NCI-H146 treated with DMSO at 0.1 percent for 48 hours (cell line): ENCODE measurements around the gene FSTL4.

Source experiments
- DNase-seq: peaks from one replicate; lab custom pipeline; 2025; ENCODE audit not compliant: unreplicated experiment; lab: John Stamatoyannopoulos, UW

Gene FSTL4

GRCh38 chr5:133328800-133329199 is 283.5 kb downstream of the FSTL4 start:
- DNase-seq: no peak

GRCh38 chr5:133327946-133328401 is 284.4 kb downstream of the FSTL4 start:
- peak; percentile 17 for DNase-seq

DNA sequence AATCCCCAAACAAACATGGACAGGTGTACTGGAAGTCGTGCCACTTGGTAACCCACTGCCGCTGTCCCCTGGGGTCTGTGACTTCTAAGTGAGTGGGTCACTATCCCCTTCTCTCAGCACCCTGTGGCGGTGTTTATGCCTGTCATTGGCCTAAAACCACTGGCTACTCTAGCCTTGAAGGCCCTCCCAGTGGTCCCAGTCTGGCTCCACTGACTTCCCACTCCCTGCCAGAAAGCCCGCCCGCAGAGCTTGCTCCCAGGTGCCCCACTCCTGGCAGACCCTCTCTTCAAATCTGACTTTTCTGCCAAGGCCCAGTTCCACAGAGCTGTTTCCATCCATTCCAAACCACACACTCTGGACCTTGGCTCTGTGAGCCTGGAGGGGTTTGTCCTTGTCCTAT is 286.0 kb downstream of the FSTL4 start:
- no peak for DNase-seq

- no peak for DNase-seq
Observed at GRCh38 chr5:133325864-133326263, 286.5 kb downstream of the FSTL4 start.

DNA sequence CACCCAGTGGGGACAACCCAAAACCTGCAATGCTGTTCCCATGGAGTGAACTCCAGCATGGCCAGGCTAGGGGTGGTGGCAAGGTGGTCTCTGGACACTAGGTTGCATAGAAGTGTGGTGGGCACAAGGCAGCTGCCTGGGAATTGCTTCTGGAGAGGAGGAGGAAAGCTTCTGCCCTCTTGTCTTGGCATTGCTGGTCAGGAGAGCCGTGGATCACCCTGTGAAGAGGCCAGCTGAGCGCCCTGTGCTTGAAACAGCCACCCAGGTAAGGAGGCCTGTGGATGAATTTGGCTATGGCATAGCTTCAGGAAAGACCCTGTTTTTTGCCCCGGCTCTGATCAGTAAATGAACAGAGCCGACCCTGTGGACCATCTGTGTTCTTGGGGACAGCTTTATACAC is 287.4 kb downstream of the FSTL4 start:
- no peak for DNase-seq

DNA sequence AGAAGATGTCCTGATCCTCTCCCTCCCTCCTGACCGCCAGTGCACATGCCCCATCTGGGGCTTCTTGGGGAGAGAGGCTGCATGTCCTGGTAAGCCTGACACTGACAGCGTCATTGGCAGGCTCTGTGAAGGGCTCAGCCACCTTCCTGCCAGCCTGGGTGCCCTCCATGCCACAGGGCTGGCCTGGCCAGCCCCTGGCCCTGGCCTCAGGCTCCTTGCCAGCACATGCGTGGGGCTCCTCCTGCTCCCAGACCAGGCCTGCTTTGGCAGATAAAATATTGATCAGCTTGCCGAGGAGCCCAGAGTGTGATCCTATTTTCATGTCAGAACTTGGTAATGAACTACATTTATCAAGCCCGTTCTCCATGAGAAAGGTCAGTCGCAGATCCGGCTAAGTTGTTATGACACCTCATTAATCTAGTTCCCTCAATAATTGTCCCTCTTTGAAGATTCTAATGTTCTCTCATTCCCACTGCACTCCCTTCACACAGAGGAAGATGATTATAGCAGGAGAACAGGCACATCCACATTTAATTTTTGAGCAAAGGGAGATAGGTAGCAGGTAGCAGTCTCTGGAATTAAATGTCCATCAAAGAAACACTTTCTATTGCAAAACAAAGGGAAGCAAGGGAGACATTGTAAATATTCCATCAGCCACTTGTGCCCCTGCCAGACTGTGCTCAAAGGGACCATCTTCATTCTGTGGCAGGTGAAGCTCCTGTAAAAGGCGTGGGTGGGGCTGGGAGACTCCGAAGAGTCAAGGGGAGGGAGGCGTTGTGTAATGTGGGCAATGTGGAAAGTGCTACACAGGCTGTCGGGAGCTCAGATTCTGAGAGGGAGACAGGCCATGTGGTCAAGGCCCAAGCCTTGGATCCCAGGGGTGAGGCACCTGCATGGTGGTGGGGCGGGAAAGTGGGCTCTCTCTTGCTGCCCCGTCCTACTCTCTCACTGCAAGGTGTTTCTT is 288.6 kb downstream of the FSTL4 start:
- DNase-seq: no peak

DNA sequence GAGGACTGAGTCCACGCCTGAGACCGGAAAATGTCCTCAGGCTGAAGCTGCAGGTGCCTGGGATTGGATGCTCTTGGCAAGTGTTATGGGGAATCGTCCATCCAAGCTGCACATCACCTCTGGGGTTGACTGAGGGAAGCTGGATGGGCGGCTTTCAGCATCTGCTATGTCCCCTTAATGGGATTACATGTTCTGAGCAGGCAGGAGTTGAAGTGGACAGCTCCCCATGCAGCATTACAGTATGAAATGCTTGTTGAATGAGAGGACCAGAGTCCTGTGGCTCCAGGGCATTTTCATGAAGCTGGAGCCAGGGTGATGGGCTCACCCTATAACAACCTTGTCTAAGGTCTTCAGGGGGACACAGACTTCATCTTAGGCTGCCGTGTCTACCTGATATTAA is 289.6 kb downstream of the FSTL4 start:
- DNase-seq: no peak

DNA sequence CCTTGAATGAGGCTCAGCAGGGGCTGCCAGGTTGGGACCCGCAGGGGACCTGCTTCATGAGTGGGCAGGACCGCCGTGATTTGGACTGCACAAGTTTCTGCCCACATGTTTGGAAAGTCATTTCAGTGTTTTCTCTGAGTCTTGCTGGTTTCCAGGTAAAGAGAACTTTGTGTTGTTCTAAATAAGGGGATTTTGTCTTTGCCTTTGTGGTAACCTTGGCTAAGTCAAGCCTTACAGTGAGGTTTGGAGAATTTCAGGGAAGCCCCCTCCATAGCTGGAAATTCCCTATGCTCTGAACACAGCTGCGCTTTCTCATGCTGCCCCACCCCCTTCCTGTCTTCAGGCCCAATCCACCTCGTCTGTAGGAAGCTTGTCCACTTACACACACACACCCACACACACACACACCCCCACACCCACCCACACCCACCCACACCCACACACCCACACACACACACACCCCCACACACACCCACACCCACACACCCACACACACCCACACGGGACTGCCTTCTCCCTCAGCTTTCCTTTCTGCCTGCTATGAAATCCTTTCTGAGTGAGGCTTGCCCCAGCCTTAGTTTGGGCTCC is 290.4 kb downstream of the FSTL4 start:
- no peak for DNase-seq

- DNase-seq: no peak
Observed at GRCh38 chr5:133321286-133321832, 291.0 kb downstream of the FSTL4 start.

GRCh38 chr5:133319905-133320520 is 292.3 kb downstream of the FSTL4 start:
- no peak for DNase-seq

DNA sequence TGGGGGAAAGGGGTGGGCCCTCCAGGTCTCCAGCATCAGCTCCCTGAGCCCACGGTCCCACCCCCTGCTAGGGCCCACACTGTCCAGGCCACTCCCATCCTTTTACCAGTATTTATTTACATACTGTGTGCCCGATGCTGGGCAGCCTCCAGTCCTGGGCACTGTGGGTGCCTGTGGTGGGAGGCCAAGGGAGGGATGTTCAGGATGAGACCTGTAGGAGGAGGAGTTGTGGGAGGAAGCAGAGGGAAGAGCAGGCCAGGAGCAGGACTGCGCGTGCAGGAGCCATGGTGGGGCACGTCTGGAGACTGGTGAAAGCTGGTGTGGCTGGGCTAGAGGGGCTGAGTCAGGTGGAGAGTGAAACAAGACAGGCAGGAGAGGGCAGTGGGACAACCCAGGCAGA is 293.1 kb downstream of the FSTL4 start:
- DNase-seq: no peak

DNA sequence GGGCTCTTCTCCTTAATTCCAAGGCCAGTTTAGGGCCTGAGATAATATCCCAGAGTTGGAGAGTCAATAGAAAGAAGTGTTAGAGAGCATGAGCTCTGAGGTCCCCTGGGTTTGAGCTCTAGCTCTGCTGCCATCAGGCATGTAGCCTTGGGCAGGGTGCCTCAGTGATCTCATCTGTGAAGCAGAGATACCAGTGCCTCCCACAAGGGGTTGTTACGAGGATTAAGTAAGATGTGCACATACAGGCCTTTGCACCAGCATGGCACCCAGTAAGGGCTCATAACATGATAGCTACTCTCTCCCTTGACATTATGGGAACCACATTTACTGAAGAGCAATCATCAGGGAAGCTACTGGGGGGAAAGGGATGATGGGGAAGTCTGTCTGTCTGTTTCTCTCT is 294.8 kb downstream of the FSTL4 start:
- no peak for DNase-seq

DNA sequence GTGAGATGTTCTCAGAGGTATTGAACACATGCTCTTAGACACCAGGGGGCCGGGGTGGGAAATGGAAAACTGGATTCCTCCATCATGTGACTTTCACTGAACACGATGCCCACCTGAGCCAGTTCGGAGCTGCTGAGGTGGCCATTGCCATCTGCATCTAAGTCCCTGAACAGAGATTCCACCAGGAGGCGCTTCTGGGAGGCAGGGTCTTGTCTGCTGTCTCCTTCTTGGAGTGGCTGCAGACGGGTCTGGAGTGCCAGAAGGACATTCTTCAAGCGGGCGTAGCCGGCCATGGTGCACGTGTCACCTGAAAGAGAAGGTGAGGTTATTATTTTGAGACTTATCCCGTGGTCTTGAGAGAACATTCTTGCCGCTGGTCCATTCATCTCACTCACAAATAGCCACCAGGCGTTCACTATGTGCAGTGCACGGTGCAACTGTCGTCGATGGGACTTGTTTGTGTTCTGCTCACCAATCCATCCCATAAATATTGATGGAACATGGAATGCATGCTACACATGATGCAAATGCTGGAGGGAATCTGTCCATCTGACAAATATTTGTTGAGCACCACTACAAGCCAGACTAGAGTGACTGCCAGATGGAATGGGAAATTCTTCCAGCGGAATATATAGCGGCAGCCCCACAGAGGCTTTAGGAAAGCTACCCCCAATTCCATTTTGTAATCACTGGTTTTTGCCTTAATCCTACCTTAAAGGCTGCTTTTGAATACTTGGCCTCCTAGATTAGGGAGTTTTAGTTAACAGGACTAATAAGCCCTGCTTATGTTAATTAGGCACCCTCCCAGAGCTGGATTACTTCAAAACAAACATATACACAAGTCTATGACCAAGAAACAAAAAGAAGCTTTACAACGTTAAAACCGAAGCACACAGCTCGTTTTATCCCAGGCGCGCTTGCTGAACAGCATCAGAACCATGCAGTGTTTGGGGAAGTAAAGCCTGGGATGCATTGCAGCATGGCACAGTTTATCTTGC is 295.7 kb downstream of the FSTL4 start:
- DNase-seq: no peak

DNA sequence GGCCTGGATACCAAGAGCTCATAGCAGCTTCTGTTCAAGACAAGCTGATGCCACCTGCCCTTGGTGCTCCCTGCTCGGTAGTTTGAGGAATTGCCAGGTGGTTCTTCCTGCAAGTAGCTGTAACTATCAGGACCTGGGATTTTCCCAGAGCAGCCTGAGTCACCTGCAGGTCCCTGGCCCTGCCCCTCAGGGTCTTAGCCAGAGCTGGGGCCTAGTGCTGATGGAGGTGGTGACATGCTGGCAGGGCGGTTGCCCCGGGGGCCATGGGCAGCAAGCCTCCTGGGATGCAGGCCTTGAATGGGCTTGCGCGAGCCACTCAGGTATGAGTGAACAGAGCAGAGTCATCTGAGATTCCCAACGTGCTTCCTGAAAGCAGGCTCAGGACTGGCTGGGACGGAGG is 298.3 kb downstream of the FSTL4 start:
- no peak for DNase-seq

DNA sequence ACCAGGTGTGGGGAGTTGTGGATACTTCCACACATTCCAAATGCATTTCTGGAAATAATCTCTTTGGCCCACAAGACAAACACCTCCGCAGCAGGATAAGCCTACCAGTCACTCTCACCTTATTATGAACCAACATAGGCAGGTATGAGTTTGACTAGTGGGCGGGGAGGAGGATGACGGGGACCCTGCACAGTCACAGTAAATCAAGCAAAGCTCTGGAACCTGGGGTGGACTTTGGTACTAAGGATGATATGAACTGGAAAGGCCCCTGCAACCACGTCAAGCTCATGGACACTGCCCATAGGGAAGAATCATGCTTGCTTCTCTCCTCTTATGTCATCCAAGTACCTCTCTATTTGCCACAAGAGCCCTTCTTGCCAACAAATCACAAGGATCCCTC is 301.2 kb downstream of the FSTL4 start:
- DNase-seq: no peak

DNA sequence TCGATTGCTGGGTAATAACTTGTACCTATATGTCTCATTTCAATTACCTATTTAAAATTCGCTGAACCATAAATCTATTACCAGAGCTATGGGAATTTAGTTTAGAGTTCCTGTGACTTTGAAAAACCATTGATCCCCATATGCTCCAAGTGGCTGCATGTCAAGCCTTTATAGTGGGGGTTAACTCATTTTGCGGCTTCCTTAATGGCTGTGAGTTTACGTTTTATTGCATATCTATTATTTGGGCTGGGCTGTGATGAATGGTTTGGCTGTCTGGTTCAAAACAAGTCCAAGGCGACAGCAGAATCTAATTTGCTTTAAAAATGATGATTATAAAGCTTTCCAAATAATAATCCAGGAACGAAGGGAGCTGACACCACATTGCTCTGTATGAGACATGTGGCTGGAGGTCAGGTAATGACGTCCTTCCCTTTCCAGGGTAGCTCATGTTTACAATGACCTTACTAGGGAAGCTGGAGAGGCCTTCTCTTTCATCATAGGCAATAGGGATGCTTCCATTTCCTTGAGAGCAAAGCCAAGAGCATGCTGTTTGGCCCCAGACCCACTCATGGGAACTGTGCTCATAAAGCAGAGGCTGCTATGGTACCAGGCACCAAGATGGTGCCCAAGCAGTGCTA is 302.2 kb downstream of the FSTL4 start:
- DNase-seq: no peak

DNA sequence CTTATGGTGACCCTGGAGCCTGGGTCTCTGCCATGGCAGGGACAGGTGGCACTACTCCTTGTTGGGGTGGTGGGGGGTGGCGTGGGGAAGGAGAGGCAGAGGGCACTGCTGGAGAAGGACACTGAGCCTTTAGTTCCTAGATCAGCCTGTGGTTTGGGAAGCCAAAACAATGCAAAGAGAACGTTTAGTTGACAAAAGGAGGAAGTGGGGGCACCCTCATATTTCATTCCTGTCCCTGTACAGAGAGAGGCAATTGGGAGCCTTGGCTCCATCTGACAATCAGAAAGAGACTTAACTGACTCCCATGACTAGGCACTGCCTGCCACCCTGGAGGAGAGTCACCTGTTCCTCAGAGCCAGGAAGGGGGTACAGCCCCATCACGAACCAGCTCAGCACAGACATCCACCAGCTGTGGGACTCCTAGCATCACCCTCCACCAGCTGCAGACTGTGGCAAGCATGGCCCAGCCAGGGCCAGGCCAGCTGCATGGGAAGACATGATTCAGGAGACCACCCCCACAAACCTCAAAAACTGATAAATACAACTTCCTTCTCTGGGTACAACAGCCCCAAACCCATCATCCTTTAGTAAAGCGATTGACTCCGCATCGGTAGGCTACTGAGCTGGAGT is 303.1 kb downstream of the FSTL4 start:
- no peak for DNase-seq

- DNase-seq: no peak
Observed at GRCh38 chr5:133307275-133307674, 305.1 kb downstream of the FSTL4 start.

DNA sequence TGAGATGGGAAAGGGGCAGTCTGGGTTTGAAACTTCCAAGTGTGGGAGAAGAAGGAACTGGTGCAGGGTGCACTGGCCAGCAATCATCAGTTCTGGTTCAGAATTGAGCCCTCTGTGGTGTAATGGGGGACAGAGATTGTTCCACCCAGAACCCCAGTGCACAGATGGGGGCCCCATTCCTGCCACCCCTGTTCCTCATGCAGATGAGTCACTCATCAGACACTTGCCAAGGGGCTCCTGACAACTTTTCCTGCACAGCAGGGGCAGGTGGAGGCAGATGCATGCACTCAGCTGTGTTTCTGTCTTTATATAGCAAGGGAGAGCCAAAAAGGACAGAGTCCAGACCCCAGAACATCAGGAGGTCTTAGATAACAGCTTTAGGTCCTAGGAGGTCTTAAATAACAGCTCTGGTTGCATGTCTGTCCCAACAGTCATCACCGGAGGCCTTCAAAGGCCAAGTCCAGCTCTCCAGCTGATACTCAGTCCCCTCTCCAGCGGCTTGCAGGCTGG is 307.6 kb downstream of the FSTL4 start:
- DNase-seq: no peak
